Astrocyte of the spinal cord (primary cell): ENCODE results near the gene GRIK1.

Experiments
- DNase-seq: peaks from one replicate; pipeline ENCODE4 v3.0.0; 2011; ENCODE audit warnings: low read depth, low spot score
- H3K4me3 ChIP-seq: 2 replicates; pipeline ENCODE4 v1.5.1; 2011; ENCODE audit warnings: low read depth, mild to moderate bottlenecking, low read length, moderate library complexity
- in situ Hi-C: cut with HindIII; loops from 2 replicates; pipeline ENCODE4 v1.10.0; 2017; ENCODE audit warnings: low sequenced_read_pairs
- TF ChIP-seq, protein P1 (sequence below): IDR thresholded peaks from 2 replicates; pipeline ENCODE4 v1.5.1; 2012; ENCODE audit warnings: low read depth, mild to moderate bottlenecking, low read length, inconsistent platforms

GRIK1 gene

DNA sequence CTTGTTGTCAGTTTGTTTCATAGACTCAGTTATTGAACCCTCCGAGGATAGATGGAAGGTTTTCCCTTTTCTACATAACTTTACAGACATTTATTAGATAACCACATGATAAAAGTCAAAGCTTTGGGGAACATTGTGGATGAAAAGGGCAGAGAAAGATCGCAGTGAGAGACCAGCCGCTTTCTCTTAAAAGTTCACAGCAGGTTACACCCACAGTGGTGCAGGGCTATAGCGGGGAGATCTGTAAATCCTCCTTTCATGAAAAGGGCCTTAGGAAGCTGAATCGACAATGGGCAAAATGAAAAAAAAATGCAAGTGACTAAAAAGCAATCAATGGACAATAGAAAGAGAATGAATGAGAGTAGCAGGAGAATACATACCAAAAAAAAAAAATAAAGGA, 218.6 kb downstream of the GRIK1 start:
- H3K4me3 ChIP-seq = no peak overlapping the region
- in situ Hi-C loops = no loop called here
- DNase-seq = no peak
- TF ChIP-seq, protein P1, sequence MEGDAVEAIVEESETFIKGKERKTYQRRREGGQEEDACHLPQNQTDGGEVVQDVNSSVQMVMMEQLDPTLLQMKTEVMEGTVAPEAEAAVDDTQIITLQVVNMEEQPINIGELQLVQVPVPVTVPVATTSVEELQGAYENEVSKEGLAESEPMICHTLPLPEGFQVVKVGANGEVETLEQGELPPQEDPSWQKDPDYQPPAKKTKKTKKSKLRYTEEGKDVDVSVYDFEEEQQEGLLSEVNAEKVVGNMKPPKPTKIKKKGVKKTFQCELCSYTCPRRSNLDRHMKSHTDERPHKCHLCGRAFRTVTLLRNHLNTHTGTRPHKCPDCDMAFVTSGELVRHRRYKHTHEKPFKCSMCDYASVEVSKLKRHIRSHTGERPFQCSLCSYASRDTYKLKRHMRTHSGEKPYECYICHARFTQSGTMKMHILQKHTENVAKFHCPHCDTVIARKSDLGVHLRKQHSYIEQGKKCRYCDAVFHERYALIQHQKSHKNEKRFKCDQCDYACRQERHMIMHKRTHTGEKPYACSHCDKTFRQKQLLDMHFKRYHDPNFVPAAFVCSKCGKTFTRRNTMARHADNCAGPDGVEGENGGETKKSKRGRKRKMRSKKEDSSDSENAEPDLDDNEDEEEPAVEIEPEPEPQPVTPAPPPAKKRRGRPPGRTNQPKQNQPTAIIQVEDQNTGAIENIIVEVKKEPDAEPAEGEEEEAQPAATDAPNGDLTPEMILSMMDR = no peak

DNA sequence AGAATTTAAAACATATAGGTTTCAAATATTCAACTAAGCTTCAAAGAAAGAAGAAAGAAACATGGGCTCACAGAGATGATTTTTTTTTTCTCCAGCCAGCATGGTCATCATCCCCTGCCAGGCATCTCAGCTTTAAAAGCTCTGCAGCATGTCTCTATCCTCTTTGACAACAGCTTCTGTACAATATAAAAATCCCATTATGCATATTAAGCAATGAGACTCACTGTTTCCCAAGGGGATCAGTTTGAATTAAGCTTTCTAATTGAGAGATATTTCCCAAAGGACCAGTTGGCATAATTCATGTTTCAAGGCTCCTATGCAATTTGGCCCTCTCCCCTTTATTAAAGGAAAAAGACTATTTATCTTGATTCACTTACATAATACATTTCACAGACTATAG, 220.3 kb downstream of the GRIK1 start:
- H3K4me3 ChIP-seq = no peak overlapping the region
- DNase-seq = no peak
- TF ChIP-seq, protein P1 = no peak
- in situ Hi-C loops = no loop called here

DNA sequence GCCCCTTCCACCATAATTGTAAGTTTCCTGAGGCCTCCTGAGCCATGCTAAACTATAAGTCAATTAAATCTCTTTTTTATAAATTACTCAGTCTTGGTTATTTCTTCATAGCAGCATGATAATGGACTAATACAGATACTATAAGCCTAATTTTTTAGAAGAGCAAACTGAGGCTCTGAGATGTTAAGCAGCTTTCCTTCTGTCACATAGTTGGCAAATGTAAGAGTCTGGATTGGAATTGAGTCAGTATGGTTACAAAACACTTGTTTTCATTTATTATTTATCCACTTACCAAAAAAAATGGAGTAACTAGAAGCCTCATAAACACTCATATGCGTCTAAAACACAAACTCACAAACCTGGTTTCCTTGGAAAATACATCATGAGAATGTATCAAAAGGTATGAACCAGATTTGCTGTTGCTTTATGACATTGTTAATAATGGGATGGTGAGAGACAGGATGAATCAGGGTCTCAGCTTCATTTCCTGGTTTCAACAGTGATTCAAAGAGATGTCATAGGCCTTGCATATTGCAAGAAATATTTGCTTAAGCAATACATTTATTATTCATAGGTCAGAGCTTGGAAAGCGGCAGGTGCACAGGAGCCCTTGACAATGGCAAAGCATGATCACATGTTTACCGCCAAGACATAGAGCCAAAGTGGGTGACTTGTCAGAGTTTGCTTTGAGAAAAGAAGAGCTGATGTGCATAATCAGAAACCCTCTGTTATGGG, 221.5 kb downstream of the GRIK1 start:
- TF ChIP-seq, protein P1 = no peak
- DNase-seq = no peak
- H3K4me3 ChIP-seq = no peak overlapping the region
- in situ Hi-C loops = no loop called here

DNA sequence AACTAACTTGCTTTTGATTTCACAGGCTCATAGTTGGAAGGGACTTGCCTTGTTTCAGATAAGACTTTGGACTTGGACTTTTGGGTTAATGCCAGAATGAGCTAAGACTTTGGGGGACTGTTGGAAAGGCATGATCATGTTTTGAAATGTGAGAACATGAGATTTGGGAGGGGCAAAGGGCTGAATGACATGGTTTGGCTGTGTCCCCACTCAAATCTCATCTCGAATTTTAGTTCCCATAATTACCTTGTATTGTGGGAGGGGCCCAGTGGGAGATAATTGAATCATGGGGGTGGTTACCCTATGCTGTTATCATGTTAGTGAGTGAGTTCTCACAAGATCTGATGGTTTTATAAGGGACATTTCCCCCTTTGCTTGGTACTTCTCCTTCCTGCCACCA, 222.1 kb downstream of the GRIK1 start:
- H3K4me3 ChIP-seq = no peak overlapping the region
- no peak for DNase-seq
- TF ChIP-seq, protein P1 = no peak
- in situ Hi-C loops = no loop called here

DNA sequence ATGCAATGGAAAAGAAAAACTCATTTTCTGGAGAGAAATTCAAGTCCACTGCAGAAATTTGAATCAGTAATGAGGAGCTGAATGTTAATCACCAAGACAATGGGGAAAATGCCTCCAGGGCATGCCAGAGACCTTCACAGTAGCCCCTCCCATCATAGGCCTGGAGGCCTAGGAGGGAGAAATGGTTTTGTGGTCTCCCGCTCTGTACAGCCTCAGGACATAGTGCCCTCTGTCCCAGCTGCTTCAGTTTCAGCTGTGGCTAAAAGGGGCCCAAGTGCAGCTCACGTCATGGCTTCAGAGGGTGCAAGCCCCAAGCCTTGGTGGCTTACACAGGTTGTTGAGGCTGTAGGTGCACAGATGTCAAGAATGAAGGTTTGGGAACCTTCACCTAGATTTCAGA, 223.0 kb downstream of the GRIK1 start:
- TF ChIP-seq, protein P1 = no peak
- DNase-seq = no peak
- in situ Hi-C loops = no loop called here
- no peak overlapping the region for H3K4me3 ChIP-seq

DNA sequence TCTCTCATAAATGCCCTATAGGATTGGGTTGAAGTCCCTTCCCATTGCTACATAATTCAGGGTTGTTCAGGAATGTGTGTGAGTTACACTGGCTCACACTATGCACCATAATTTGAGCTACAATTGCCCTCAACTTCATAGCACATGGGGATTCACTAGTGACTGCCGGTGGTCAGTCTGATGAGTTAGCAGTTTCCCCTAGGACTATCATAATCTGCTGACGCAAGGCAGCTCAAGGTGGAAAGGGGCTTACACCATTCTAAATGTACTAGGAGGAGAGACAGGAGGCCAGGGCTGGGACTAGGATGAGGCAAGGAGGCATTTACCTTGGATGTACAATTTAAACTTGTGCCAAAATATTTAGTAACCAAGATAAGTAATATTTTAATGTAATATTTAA, 224.7 kb downstream of the GRIK1 start:
- no peak overlapping the region for H3K4me3 ChIP-seq
- TF ChIP-seq, protein P1 = no peak
- DNase-seq = no peak
- in situ Hi-C loops = no loop called here
